Astrocyte of the spinal cord (primary cell): ENCODE data around the gene HOXA2.

ENCODE experiments used
- DNase-seq: peaks from one replicate; pipeline ENCODE4 v3.0.0; 2011; ENCODE audit warnings: low read depth, low spot score
- H3K4me3 ChIP-seq: 2 replicates; pipeline ENCODE4 v1.5.1; 2011; ENCODE audit warnings: low read depth, mild to moderate bottlenecking, low read length, moderate library complexity
- CTCF ChIP-seq: IDR thresholded peaks from 2 replicates; pipeline ENCODE4 v1.5.1; 2012; ENCODE audit warnings: low read depth, mild to moderate bottlenecking, low read length, inconsistent platforms
- in situ Hi-C: cut with HindIII; loops from 2 replicates; pipeline ENCODE4 v1.10.0; 2017; ENCODE audit warnings: low sequenced_read_pairs

The HOXA2 gene

GRCh38 chr7:27124902-27125689, 22.6 kb upstream of the HOXA2 start:
- TF ChIP-seq CTCF, result no peak
- in situ Hi-C loops, result loop anchor here (10.0 kb wide), 1 partner anchor 270 kb away; no protein-coding TSS in a partner anchor
- no peak overlapping the region for H3K4me3 ChIP-seq
- DNase-seq, result no peak

- peak; percentile 99 for DNase-seq
- H3K4me3 ChIP-seq, result peak overlapping the region; percentile 64
- in situ Hi-C loops, result loop anchor here (10.0 kb wide), 1 partner anchor 269 kb away; no protein-coding TSS in a partner anchor
- no peak for TF ChIP-seq CTCF
Observed at GRCh38 chr7:27124096-27124901, 21.8 kb upstream of the HOXA2 start.

GRCh38 chr7:27123477-27124053, 21.1 kb upstream of the HOXA2 start:
- TF ChIP-seq CTCF, result no peak
- H3K4me3 ChIP-seq, result peak overlapping the region; percentile 64
- in situ Hi-C loops, result loop anchor here (10.0 kb wide), 1 partner anchor 269 kb away; no protein-coding TSS in a partner anchor
- no peak for DNase-seq

- in situ Hi-C loops, result loop anchor here (10.0 kb wide), 1 partner anchor 268 kb away; no protein-coding TSS in a partner anchor
- TF ChIP-seq CTCF, result no peak
- H3K4me3 ChIP-seq, result peak overlapping the region; percentile 64
- DNase-seq, result peak; percentile 77
Observed at GRCh38 chr7:27123007-27123476, 20.6 kb upstream of the HOXA2 start.

- in situ Hi-C loops, result loop anchor here (10.0 kb wide), 1 partner anchor 267 kb away; no protein-coding TSS in a partner anchor
- H3K4me3 ChIP-seq, result peak overlapping the region; percentile 64
- DNase-seq, result no peak
- TF ChIP-seq CTCF, result no peak
Observed at GRCh38 chr7:27122077-27122910, 19.8 kb upstream of the HOXA2 start.
